HG03442 (cell line): Measurements from ENCODE around the gene APPL2.
"Not testable (repeated sequence)": the region's sequence is repeated elsewhere in the genome, so short reads cannot be mapped to it uniquely, and the experiment has no call there.

Experiments
- ATAC-seq: cut with Tn5 transposase; IDR thresholded peaks from one replicate; pipeline ENCODE4 v1.9.1; 2021; ENCODE audit warnings: mild to moderate bottlenecking, moderate library complexity; ENCODE audit not compliant: unreplicated experiment

The APPL2 gene

DNA sequence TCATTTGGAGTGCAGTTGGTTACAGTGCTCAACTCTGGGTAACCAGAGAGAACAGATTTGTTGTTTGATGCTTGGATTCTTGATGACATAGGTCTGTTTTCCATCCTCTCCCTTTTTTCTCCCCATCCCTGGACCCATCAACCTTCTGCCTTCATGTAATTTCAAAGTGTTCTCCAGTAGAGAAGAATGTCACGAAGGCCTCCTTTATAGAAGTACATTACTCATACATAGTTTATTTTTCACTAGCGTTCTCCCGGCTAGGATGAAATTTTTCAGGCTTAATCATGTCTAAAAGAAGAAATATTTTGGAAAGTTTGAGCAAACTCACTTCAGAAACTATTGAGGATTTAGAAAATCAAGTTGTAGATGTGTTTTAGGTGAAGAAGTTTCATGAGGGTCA, 20.9 kb upstream of the APPL2 start:
- no peak for ATAC-seq

DNA sequence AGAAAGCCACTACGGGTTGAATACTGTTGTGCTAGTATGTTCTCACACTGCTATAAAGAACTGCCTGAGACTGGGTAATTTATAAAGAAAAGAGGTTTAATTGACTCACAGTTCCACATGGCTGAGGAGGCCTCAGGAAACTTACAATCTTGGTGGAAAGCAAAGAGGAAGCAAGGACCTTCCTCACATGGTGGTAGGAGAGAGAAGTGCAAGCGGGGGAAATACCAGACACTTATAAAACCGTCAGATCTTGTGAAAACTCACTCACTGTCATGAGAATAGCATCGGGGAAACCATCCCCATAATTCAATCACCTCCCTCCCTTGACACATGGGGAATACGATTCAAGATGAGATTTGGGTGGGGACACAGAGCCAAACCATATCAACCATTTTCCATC, 20.5 kb upstream of the APPL2 start:
- ATAC-seq, result not testable (repeated sequence)

DNA sequence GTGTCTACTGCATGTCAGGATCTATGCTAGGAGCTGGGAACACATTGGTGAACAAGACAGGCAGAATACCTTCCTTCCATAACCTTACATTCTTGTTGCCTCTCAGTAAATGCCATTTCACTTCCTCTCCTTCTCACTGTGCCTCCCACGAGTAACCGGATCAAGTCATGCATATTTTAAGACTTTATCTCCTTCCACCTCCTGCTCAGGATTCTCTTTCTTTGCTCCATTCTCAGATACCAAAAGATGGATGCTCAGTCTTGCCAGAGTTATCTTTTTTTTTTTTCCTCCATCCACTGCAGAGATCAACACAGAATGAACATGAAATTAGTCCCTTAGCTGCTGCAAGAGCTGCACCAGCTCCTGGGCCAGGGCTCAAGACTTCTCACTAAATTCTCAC, 20.0 kb upstream of the APPL2 start:
- no peak for ATAC-seq

DNA sequence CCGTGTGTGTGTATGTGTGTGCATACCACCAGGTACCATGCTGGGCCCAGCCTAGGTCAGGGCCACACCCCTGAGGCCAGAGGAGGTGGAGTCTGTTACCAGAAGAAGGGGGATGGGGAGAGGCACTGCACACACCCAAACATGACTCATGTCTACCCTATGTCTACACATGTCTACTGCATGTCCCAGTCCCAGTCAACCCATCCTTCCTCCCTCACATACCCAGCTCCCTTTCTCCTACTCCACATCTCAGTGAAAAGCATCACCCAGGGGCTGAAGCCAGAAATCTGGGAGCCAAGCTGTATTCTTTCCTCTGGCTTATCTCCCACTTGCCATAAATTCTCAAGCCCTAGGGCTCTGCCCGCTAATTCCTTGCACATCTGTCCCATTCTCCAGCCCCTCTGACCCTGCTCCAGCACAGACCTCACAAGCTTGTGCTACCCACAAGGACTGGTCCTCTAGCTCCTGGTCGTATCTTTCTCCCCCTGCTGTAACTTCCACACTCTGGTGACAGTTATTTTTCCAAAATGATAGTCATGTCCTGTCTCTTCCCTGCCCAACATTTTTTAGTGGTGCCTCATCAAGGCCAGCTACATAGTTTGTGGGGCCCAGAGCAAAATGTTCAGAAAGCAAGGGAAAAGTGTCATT, 18.0 kb upstream of the APPL2 start:
- no peak for ATAC-seq

DNA sequence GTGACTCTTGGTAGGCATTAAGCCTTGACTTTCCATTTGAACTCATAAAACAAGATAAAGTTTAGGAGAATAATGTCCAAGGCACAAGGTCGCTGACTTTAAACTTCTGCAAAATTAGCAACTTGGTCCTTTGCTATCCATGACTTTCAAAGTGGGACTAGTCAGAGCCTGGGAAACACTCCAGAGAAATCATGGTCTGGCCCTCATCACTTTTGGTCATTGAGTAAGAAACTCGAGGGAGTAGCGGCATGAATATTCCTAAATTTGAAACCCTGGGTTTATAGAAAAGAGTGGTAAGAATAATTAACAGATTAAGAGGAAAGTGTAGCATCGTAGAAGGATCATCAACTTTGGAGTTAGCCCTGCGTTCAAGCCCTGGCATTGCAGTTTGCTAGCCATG, 16.9 kb upstream of the APPL2 start:
- ATAC-seq, result no peak

DNA sequence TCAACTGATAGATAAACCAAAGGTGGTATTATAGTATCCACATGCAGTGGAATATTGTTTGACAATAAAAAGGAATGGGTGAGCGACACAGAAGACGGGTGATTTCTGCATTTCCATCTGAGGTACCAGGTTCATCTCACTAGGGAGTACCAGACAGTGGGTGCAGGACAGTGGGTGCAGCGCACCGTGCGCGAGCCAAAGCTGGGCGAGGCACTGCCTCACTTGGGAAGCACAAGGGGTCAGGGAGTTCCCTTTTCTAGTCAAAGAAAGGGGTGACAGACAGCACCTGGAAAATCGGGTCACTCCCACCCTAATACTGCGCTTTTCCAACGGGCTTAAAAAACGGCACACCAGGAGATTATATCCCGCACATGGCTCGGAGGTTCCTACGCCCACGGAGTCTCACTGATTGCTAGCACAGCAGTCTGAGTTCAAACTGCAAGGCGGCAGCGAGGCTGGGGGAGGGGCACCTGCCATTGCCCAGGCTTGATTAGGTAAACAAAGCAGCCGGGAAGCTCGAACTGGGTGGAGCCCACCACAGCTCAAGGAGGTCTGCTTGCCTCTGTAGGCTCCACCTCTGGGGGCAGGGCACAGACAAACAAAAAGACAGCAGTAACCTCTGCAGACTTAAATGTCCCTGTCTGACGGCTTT, 9.9 kb upstream of the APPL2 start:
- ATAC-seq, result not testable (repeated sequence)

DNA sequence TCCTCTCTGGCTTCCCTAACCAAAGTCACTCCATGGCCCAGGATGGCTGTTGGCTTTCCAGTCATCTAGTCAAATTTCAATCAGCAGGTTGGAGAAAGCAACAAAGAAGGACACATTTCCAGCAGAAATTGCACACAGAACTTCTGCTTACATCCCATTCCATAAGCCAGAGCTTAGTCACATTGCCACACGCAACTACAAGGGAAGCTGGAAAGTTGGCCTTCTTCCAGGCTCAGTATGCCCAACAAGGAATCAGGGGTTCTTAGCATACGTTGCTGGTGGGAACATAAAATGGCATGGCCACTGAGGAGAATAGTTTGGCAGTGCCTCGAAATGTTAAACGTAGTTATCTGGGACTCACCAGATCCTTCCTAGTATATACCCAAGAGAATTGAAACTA, 9.3 kb upstream of the APPL2 start:
- ATAC-seq, result no peak

DNA sequence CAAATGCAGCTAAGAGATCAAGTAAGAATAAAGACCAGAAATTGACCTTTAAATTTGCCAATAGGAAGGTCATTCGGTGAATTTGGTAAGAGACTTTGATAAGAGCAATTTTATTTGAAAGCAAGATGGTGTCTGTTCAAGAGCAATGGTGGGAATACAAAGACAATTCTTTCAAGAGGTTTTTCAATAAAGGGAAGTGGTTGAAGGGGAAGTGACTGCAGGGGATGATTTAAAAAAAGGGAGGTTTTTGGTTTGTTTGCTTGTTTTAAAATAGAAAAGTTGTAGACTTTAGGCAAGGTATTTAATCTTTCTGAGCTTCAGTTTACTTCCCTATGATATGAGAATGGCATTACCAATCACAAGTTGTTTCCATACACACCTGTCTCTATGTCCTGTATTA, 4.3 kb upstream of the APPL2 start:
- no peak for ATAC-seq

DNA sequence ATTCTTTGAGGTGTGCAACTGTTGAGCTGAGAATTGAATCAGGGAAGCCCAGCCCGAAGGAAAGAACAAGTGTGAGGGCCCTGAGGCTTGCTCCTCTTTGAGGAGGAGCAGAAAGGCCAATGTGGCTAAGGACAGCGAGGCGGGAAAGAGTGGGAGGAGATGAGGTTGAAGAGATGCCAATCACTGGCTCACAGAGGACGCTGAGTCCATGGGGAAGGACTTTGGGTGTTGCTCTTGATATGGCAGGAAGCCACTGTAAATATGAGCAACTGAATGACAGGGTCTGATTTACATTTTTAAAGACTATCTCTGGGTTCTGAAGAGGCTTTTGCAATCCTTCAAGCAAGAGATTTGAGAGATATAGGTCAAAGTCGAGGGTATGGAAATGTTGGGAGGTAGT, 3.3 kb upstream of the APPL2 start:
- no peak for ATAC-seq

DNA sequence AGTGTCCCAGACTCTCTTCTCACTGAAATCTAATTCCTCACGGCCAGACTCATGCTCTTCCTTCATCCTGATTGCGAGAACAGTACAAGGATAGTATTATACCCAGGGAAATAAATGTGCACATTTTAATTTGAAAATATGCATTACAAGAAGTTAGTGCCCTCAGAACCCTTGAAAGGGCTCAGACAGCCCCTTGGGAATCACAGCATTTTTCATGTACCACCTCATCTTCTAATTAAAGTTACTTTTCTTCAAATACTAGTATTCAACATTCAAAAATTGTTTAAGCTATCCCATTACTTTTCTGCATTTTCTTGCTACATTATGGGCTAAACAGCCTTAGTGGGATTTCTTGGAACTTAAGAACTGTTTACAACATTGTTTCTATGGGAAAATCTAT, 1.7 kb upstream of the APPL2 start:
- no peak for ATAC-seq

DNA sequence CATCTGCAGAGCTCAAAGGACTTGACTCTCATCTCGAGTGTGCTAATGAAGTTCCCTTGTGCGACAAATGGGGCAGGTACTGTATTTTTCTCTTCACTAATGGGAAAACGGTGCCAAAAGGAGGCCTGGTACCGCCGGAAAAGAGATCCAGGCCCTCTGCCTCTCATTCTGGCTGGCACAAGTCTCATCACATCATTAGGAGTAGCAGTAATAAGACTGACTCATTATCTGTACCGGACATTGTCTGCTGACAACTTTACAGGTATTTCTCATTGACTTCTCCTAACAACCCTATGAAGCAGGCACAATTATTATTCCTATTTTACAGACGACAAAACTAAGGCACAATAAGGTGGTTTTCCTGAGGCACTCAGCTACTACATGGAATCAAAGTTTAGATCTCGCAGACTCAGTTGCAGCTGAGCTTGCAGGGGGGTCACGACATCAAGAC, 668 bp downstream of the APPL2 start:
- ATAC-seq, result peak; percentile 9

DNA sequence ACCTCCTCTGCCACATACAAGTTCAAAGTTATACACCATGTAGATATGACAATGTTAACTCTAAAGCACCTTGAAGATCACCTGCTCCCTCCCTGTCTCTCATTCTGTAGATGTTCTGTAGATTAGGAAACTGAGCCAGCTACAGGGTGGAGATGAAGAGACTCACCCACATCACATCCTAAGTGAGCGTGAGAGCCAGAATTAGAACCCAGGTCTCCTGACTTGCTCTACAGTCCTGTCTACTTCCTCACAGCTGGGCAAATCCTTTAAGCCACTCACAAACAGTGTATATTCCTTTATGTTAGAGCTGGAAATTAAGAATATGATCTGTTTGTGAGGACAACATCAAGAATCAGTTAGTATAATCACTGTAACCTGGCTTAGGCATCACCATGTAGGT, 1.8 kb downstream of the APPL2 start:
- no peak for ATAC-seq

DNA sequence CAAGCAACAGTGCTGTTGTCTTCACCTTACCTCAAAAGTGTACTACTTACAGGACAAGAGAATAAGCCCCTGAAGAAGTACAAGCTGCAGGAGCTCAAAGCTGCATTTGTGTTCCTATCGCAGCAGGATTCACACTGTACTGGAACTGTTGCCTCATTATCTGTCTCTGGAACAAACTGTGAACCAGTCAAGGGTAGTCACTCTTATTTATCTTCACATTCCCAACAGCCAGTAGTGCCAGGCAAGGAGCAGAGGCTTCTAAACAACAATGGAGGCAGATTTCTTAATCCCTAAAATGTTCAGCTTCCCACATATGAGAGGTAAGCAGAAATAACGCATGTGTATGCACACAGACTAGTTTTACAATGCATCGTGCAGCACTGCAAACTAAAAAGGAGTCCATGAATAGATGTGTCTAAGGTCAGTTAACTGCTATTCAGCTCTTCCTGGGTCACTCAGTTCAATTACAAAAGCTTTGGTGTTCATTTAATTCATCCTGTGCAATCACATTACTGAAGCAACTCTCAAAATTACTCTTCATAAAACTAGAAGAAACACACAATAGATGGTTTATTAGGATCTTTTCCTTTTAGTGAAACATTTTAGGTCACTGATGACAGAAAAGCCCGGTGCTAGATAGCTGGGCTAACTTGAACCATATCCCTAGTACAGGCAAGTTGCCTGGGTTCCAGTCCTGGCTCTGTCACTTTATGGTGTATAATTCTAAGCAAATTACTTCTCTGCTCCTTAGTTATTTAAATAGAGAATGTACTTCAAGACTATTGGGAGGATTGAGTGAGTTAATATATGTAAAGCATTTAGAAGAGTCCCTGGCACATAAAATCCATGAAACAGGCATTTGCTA, 2.7 kb downstream of the APPL2 start:
- no peak for ATAC-seq

DNA sequence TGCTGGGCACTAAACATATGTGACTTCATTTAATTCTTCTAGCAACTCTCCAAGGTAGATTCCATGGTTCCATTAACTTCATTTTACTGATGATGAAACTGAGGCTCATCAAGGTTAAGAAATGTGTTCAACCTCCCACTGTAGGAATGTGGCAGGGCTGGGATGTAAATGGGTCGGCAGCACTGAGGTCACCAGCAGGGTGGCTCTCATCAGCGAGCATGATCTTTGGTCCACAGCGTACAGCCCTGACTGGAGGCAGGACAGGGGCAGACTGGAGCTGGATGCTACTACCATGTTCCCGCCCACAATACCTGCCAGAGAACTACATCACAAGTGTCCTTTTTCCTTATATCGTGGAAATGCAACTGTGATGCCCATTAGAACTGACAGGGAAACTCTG, 4.6 kb downstream of the APPL2 start:
- ATAC-seq, result no peak

DNA sequence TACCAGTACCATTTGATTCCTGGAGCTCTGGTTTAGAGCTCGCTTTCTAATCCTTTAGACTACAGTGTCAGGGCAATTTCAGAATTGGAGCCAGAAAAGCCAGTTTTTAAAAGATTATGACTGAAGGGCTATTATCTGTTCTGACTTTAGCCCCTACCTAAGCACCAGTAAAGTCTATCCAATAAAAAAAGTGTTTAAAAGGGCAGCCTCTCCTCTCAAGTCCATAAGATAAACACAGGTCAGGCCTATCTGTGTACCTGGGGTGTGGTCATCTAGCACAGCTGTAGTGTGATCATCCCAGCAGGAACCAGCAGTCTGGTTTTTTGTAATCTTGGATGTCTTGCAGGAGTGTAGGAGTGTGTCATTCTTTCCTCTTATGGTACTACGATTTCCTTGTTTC, 6.6 kb downstream of the APPL2 start:
- no peak for ATAC-seq

DNA sequence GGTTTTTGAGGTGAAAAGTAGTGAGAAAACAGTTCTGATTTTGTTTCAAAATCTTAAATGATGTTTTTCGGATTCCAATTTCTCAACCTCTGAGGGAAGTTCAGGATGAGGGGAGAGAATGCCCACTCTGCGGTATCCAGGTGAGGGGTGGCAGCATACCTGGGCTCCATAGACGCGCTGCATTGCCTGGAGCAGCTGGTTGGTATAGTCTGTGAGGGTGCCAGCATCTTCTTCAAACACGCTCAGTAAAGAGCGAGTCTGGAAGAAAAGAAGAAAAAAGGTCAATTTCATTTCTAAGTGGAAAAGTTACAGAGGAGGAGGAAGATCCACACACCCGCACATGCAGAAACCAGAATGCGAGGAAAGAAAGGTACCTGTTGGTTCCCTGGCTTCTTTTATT, 7.0 kb downstream of the APPL2 start:
- no peak for ATAC-seq

DNA sequence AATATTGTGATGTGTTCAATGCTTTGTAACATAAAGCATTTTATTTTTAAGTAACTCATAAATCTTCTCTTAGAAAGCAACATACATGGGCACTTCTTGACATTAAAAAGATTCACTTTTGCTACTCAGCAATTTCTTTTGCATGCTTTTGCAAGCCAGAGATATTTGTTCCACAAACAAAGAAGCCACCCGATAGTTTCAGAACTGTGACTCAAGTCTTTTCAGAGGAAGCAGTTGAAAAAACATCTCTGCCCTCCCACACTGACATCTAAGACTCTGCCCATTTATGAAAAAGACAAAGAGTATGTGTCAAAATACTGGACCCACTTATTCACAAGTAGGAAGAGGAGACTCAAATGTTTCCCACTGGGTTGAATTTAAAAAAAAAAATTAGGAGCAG, 7.5 kb downstream of the APPL2 start:
- ATAC-seq, result no peak

DNA sequence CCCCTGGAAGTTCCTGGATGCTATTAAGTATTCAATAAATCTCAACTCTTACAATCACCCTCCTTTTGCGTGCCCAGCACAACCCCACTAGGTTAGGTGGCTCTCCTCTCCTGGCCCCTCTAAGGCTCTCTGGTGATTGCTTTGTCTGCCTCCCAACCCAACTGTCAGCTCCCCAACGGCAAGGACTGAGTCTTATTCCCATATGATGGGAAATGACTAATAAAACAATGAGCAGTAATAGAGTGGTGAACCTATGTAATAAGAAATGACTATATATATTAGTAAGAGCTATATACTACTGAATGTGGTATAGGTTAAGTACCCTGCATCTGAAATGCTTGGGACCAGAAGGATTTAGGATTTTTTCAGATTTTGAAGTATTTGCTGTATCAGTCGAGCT, 8.1 kb downstream of the APPL2 start:
- ATAC-seq, result no peak

DNA sequence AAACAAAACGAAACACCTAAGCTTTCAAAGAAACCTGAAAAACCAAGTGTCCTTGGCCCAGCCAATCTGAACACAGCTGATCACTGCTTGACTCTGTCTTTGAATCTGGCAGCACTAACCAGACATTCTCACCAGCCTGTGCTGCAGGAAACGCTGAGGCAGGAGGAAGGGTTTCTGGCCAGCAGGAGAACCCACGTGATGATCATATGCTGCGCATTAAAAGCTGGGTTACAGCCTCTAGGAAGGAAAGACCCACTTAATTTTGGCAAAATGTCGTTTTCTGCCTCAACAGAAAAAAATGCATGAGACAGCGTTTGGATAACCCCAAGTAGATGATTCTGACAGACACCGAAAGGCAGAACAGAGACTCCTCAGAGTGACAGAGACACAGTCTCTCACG, 9.8 kb downstream of the APPL2 start:
- ATAC-seq, result no peak

DNA sequence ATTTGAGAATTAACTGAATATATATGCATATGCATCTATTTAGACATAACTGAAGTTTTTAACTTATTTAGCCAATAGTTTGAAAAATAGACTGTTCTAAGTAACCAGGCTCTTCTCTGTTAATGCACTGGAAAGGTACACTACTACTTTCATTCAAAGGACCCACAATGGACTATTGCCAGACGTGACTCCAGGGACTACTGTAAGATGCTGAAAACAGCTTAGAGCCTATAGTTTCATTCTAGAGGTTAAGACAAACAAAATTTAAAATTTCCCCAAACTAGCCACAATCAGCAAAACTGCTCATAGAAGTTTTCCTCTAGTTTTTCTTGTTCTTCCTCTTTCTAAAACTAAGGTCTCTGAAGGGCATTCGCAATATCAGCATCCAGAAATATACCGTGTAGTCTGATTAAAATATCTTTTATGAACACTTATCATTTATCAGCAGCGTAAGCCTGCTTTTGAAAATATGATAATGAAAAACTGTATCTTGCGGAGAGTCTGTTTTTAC, 10.4 kb downstream of the APPL2 start:
- no peak for ATAC-seq

DNA sequence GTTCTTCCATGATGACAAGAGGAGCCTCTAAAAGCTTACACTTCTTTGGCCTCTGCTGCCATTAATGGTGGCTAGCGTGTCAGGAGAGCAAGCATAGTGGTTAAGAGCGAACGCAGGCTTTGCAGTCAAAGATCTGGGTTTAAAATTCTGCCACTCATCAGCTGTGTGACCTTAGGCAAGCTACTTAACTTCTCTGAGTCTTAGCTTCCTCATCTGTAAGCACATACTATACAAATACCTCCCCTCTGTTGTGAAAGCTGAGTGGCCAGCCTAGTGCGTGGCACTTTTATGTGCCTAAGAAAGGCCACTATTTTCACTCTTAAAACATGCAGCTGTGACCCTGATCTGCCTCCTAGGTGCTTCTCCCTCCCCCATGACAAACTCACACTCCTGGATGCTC, 11.6 kb downstream of the APPL2 start:
- ATAC-seq, result no peak

DNA sequence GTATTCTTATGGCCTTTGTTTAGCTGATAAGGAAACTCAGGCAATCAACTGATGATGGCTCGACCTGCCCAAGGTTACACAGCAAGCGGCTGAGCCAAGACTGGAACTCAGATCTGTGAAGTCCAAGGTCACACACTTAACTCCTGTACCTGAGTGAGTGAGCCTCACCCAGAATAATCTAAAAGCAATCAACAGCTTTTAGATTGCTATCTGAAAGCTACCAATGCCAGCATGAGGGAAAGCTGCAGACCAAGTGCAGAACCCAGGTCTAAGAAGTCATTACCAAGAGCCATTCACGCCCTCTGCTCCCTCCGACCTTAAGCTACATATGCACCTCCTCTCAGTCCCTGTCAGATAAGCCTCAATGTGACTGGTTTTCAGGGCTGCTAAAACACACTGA, 12.1 kb downstream of the APPL2 start:
- ATAC-seq, result no peak
